Measurements from ENCODE around the gene ZFP57. TPM values are rescaled to one million over a fixed set of nuclear protein-coding genes. Genes with fewer than 3 reads are reported as not detected.

Gene ZFP57
- total and polyA plus RNA-seq, 9 donors, result 0.08 to 1.1 TPM; not detected in 7

- Histone ChIP-seq H3K27ac (ENCODE audit: low read length) (no peak overlapping the region), H3K4me3 (ENCODE audit: low read length) (no peak overlapping the region), H3K27me3 (ENCODE audit: control insufficient read depth, insufficient read depth, low read length) (peaks cover 25% of the 10 kb centered on the region), H3K36me3 (ENCODE audit: control insufficient read depth, insufficient read depth, low read length) (no peaks in the 10 kb centered on the region), H3K9me3 (replicated peaks; ENCODE audit: control insufficient read depth, low read depth, low read length) (no peaks in the 10 kb centered on the region), H3K4me1 (ENCODE audit: control insufficient read depth, insufficient read depth, low read length) (peaks cover 2% of the 10 kb centered on the region)
- DNase-seq, result no peak
- 17% methylated on average over 1 of the region's 2 CpGs for WGBS (ENCODE audit: insufficient coverage)
Observed at GRCh38 chr6:29656157-29656556, 24.8 kb downstream of the ZFP57 start.

DNA sequence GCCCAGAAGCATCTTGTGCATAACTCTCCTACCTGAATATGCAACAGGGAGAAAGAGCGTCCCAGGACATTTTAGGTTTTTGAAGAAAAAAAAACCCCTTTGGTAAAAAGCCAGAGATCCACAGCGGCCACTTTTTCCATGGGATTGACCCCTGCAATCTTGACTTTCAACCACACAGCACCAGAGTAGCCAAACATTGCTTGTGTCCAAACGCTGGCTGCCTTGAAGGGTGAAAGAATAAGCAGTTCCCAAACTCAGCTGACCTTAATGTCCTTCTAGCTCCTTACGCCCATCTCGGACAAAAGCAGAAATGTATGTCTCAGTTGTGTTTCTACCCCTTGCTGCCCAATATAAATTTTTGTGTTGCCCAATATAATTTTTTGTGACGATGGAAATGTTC, 25.3 kb downstream of the ZFP57 start:
- no peak overlapping the region for H3K4me3 ChIP-seq (ENCODE audit: low read length)
- peaks cover 21% of the 10 kb centered on the region for H3K27me3 ChIP-seq (ENCODE audit: control insufficient read depth, insufficient read depth, low read length)
- no peaks in the 10 kb centered on the region for H3K9me3 ChIP-seq (replicated peaks; ENCODE audit: control insufficient read depth, low read depth, low read length)
- no peaks in the 10 kb centered on the region for H3K36me3 ChIP-seq (ENCODE audit: control insufficient read depth, insufficient read depth, low read length)
- no CpG with 5 or more reads among the region's 6 CpGs for WGBS (ENCODE audit: insufficient coverage)
- no peak for DNase-seq
- H3K27ac ChIP-seq (ENCODE audit: low read length), result no peak overlapping the region
- peaks cover 2% of the 10 kb centered on the region for H3K4me1 ChIP-seq (ENCODE audit: control insufficient read depth, insufficient read depth, low read length)

DNA sequence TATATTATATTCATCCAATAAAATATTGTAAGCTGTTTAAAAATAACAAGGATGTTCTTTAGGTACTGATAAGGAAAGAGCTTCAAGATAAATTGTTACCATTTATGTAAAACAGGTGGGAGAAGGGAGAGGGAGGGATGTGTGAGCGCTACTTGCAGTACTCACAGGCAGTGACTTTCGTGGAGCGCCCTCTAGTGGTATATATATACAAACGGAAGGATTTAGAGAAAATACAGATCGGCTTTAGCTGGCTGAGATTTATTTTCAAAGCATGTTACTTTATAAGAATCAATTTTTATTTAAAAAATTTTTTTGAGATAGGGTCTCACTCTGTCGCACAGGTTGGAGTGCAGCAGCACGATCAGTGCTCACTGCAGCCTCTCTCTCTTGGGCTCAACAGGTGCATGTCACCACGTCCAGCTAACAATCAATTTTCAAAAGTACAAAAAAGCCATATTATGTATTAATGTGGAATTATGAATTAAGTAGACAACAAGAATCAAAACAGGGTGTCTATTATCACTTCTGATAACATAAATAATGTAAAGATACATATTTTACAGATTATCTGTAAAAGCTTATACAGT, 27.4 kb downstream of the ZFP57 start:
- H3K27me3 ChIP-seq (ENCODE audit: control insufficient read depth, insufficient read depth, low read length), result peaks cover 19% of the 10 kb centered on the region
- peaks cover 9% of the 10 kb centered on the region for H3K4me1 ChIP-seq (ENCODE audit: control insufficient read depth, insufficient read depth, low read length)
- no peaks in the 10 kb centered on the region for H3K36me3 ChIP-seq (ENCODE audit: control insufficient read depth, insufficient read depth, low read length)
- H3K4me3 ChIP-seq (ENCODE audit: low read length), result no peak overlapping the region
- DNase-seq, result peak; percentile 75
- no peaks in the 10 kb centered on the region for H3K9me3 ChIP-seq (replicated peaks; ENCODE audit: control insufficient read depth, low read depth, low read length)
- no peak overlapping the region for H3K27ac ChIP-seq (ENCODE audit: low read length)
- WGBS (ENCODE audit: insufficient coverage), result 0% methylated on average over 1 of the region's 8 CpGs

DNA sequence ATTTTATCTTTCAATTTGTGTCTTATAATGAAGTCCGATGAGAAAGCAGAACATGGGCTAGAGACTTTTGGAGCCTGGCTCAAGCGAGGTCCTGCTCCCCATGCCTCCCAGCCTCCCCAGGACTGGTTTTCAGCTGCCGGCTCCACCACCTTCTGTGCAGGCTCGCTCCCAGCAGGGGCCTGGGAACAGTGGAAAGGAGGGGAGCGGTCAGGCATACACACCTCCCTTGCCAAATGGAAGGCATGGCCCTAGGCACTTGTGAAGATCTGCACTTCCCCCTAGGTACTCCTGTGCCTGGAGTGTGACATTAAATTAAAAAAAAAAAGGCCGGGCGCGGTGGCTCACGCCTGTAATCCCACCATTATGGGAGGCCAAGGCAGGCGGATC, 28.8 kb downstream of the ZFP57 start:
- Histone ChIP-seq H3K4me1 (ENCODE audit: control insufficient read depth, insufficient read depth, low read length) (peaks cover 9% of the 10 kb centered on the region), H3K4me3 (ENCODE audit: low read length) (no peak overlapping the region), H3K27ac (ENCODE audit: low read length) (no peak overlapping the region), H3K36me3 (ENCODE audit: control insufficient read depth, insufficient read depth, low read length) (no peaks in the 10 kb centered on the region), H3K27me3 (ENCODE audit: control insufficient read depth, insufficient read depth, low read length) (peaks cover 19% of the 10 kb centered on the region), H3K9me3 (replicated peaks; ENCODE audit: control insufficient read depth, low read depth, low read length) (no peaks in the 10 kb centered on the region)
- no peak for DNase-seq
- WGBS (ENCODE audit: insufficient coverage), result 77% methylated on average over 7 of the region's 10 CpGs

GRCh38 chr6:29651413-29652197, 29.3 kb downstream of the ZFP57 start:
- no peak overlapping the region for H3K27ac ChIP-seq (ENCODE audit: low read length)
- H3K9me3 ChIP-seq (replicated peaks; ENCODE audit: control insufficient read depth, low read depth, low read length), result no peaks in the 10 kb centered on the region
- no peaks in the 10 kb centered on the region for H3K36me3 ChIP-seq (ENCODE audit: control insufficient read depth, insufficient read depth, low read length)
- peak; percentile 29 for DNase-seq
- no CpG with 5 or more reads among the region's 8 CpGs for WGBS (ENCODE audit: insufficient coverage)
- H3K27me3 ChIP-seq (ENCODE audit: control insufficient read depth, insufficient read depth, low read length), result peaks cover 15% of the 10 kb centered on the region
- H3K4me3 ChIP-seq (ENCODE audit: low read length), result no peak overlapping the region
- peaks cover 9% of the 10 kb centered on the region for H3K4me1 ChIP-seq (ENCODE audit: control insufficient read depth, insufficient read depth, low read length)

DNA sequence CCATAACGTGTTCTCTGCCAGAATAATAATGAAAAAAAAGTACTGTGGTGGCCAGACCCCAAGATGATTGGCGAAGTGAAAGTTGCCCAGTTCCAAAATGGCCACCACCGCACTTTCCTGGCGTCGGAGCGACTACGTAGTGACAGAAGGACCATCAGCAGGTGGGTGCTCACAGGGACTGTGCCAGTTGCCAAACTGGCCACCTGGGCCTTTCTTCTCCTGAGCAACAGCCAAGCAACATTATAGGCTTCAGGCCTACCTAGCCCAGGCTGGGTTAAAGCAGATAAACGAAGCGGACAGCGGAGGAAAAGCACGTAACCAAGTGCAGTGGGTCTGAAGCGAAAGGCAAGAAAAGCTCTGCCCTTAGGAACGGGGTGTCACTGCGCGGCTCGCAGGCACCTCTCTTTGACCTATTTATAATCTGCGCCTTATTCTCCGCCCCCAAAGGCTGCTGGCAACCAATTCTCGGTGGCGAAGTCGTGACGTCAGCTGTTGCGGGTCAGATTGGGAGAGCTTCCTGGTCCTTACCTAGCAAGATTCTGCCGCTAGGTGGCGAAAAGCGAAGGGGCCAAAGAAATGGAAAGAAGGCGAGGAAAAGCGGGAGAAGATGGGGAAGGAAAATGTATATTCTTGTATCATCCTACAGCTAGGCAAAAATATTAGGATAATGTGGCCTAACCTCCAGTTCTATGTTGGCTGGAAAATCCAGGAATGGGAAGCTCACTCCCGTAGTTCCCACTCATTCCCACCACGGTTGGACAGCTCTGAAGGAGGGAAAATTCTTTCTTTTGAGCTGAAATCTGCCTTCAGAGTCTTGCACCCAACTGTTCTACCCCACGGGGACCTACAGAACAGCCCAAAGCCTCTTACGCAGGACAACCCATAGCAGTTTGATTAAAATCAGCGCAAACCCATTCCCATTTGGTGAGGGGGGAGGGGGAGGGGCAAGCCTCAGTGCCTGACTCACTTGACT, 31.0 kb downstream of the ZFP57 start:
- H3K27ac ChIP-seq (ENCODE audit: low read length), result peak overlapping the region; percentile 94
- no peaks in the 10 kb centered on the region for H3K9me3 ChIP-seq (replicated peaks; ENCODE audit: control insufficient read depth, low read depth, low read length)
- H3K27me3 ChIP-seq (ENCODE audit: control insufficient read depth, insufficient read depth, low read length), result peaks cover 7% of the 10 kb centered on the region
- H3K4me1 ChIP-seq (ENCODE audit: control insufficient read depth, insufficient read depth, low read length), result peaks cover 7% of the 10 kb centered on the region
- H3K4me3 ChIP-seq (ENCODE audit: low read length), result peak overlapping the region; percentile 64
- DNase-seq, result peak; percentile 98
- H3K36me3 ChIP-seq (ENCODE audit: control insufficient read depth, insufficient read depth, low read length), result no peaks in the 10 kb centered on the region
- WGBS (ENCODE audit: insufficient coverage), result 3% methylated on average over 20 of the region's 33 CpGs

DNA sequence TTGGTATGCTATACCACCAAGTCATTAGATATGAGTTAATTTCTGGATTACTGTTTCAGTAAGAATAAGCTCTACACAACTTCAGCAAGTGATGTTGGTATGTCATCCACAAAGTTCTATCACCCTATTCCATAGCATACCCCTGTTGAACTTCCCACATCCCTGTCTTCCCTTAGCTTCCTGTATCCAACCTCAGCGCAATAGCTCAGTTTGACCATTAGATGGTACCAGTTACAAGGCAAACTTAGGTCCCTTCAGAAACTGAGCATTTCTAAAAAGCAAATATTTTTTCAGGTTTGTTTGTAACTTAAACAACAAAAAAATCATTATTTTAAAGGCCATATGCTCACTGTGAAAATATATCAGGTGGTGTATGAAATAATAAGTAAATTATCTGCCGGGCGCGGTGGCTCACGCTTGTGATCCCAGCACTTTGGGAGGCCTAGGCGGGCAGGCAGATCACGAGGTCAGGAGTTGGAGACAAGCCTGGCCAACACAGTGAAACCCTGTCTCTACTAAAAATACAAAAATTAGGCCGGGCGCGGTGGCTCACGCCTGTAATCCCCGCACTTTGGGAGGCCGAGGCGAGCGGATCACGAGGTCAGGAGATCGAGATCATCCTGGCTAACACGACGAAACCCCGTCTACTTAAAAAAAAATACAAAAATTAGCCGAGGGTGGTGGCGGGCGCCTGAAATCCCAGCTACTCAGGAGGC, 32.9 kb downstream of the ZFP57 start:
- H3K36me3 ChIP-seq (ENCODE audit: control insufficient read depth, insufficient read depth, low read length), result no peaks in the 10 kb centered on the region
- no peaks in the 10 kb centered on the region for H3K27me3 ChIP-seq (ENCODE audit: control insufficient read depth, insufficient read depth, low read length)
- no peaks in the 10 kb centered on the region for H3K9me3 ChIP-seq (replicated peaks; ENCODE audit: control insufficient read depth, low read depth, low read length)
- DNase-seq, result no peak
- H3K4me1 ChIP-seq (ENCODE audit: control insufficient read depth, insufficient read depth, low read length), result peaks cover 7% of the 10 kb centered on the region
- H3K4me3 ChIP-seq (ENCODE audit: low read length), result no peak overlapping the region
- 96% methylated on average over 13 of the region's 23 CpGs for WGBS (ENCODE audit: insufficient coverage)
- H3K27ac ChIP-seq (ENCODE audit: low read length), result no peak overlapping the region

GRCh38 chr6:29641430-29642148, 39.4 kb downstream of the ZFP57 start:
- Histone ChIP-seq H3K4me3 (ENCODE audit: low read length) (no peak overlapping the region), H3K27ac (ENCODE audit: low read length) (no peak overlapping the region), H3K4me1 (ENCODE audit: control insufficient read depth, insufficient read depth, low read length) (no peaks in the 10 kb centered on the region), H3K36me3 (ENCODE audit: control insufficient read depth, insufficient read depth, low read length) (no peaks in the 10 kb centered on the region), H3K27me3 (ENCODE audit: control insufficient read depth, insufficient read depth, low read length) (no peaks in the 10 kb centered on the region), H3K9me3 (replicated peaks; ENCODE audit: control insufficient read depth, low read depth, low read length) (no peaks in the 10 kb centered on the region)
- 14% methylated on average over 2 of the region's 3 CpGs for WGBS (ENCODE audit: insufficient coverage)
- DNase-seq, result no peak

- no peak for DNase-seq
- no peak overlapping the region for H3K4me3 ChIP-seq (ENCODE audit: low read length)
- WGBS (ENCODE audit: insufficient coverage), result 100% methylated on average over 1 of the region's 9 CpGs
- H3K27ac ChIP-seq (ENCODE audit: low read length), result no peak overlapping the region
- H3K36me3 ChIP-seq (ENCODE audit: control insufficient read depth, insufficient read depth, low read length), result no peaks in the 10 kb centered on the region
- no peaks in the 10 kb centered on the region for H3K9me3 ChIP-seq (replicated peaks; ENCODE audit: control insufficient read depth, low read depth, low read length)
- H3K4me1 ChIP-seq (ENCODE audit: control insufficient read depth, insufficient read depth, low read length), result peaks cover 9% of the 10 kb centered on the region
- H3K27me3 ChIP-seq (ENCODE audit: control insufficient read depth, insufficient read depth, low read length), result peaks cover 10% of the 10 kb centered on the region
Observed at GRCh38 chr6:29637247-29637646, 43.7 kb downstream of the ZFP57 start.
